Stomach (tissue), 4 donors: ENCODE results near the gene SMIM21.
A peak's percentile ranks its signal among the peaks of the same experiment; 100 is the strongest.

Source experiments
- CTCF ChIP-seq, 7 experiments: fragments of 450-650 bp in 4 of 7; fragments of 200-600 bp in 3 of 7; sonication (generic) in 3 of 7; IDR thresholded peaks; one replicate each; pipeline ENCODE4 v1.5.1; 2016 to 2019; ENCODE audit warnings: antibody characterized with exemption in 7 of 7, control low read depth in 2 of 7, mild to moderate bottlenecking in 1 of 7
- EP300 ChIP-seq: sonication (generic); formaldehyde crosslinking; IDR thresholded peaks from one replicate; pipeline ENCODE4 v1.6.1; 2017; ENCODE audit warnings: antibody characterized with exemption
- POLR2A ChIP-seq, 4 donors: fragments of 450-650 bp; IDR thresholded peaks; one replicate each; pipeline ENCODE4 v1.6.1; 2016; ENCODE audit warnings: antibody characterized with exemption in 4 of 4, control low read depth in 2 of 4, mild to moderate bottlenecking in 1 of 4, moderate library complexity in 1 of 4
- POLR2AphosphoS5 ChIP-seq, 3 donors: sonication (generic); formaldehyde crosslinking; IDR thresholded peaks; one replicate each; pipeline ENCODE4 v1.6.1; 2016; ENCODE audit warnings: antibody characterized with exemption in 3 of 3

- no peak for TF ChIP-seq CTCF (IDR thresholded peaks at IDR 0.05)
- peak in 1 of 3 donors; percentile 15 for TF ChIP-seq POLR2AphosphoS5 (IDR thresholded peaks at IDR 0.05)
- TF ChIP-seq POLR2A (IDR thresholded peaks at IDR 0.05): no peak
- no peak for TF ChIP-seq EP300
Observed at GRCh38 chr18:75408554-75409506, 18.7 kb downstream of the SMIM21 start.
